Stimulated activated CD4-positive, alpha-beta T cell treated with anti-CD3 and anti-CD28 coated beads, Interleukin-2, amount 100 ng/mL, for 4 hours (primary cell): ENCODE measurements around the gene DYSF.

Source experiments
- DNase-seq: peaks from one replicate; pipeline ENCODE4 v3.0.0-alpha.2; 2020; ENCODE audit warnings: low read depth

The DYSF gene

GRCh38 chr2:71711133-71711855 is 257.9 kb downstream of the DYSF start:
- DNase-seq = no peak

- DNase-seq = no peak
Measured at GRCh38 chr2:71712158-71712818, 258.9 kb downstream of the DYSF start.

DNA sequence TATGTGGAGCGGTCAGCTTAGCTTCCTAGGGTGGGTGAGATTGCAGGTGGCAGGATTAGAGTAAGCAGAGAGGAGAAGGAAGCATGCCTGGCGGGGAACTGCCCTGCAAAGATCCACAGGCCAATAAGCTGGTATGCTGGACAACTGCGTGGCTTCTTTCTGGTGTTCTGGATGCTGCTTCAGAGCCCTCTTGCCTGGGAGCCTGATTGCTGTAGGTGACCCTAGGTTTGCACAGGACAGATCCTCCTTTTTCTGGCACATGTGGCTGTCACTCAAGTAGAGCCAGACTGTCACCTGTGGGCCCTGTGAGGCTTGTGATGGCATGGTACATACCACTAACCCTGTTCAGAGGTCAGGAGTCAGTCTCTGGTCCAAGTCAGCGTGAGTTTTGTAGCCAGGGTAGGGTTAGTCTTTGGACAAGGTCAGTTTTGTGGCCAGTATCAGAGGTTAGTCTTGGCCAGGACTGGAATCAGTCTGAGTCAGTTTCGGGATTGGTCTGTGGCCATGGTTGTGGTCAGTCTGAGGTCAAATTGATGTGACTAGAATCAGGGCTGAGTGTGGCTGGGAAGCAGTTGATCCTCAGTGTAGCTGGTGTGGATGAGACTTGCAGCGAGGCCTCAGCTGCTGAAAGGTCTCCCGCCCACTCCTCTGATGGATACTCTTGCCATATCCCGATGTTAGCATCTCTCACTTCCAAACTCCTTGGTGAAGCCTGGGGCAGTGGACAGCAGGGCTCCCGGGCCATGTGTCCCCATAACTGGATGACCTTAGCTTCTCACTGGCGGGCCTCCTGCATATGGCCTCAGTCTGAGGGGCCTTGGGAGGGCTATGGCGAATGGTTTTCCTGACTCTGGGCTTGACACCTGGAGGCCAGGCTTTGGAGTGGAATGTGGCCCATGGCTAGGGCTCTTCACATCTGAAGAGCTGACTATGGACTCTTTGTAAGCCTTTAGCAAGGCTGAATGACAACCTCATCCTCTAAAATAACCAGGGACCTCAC is 260.5 kb downstream of the DYSF start:
- DNase-seq = no peak

GRCh38 chr2:71714601-71715240 is 261.4 kb downstream of the DYSF start:
- DNase-seq = no peak

- no peak for DNase-seq
Measured at GRCh38 chr2:71715241-71715750, 261.9 kb downstream of the DYSF start.

GRCh38 chr2:71715951-71716696 is 262.8 kb downstream of the DYSF start:
- no peak for DNase-seq

GRCh38 chr2:71716697-71717624 is 263.6 kb downstream of the DYSF start:
- DNase-seq = no peak

DNA sequence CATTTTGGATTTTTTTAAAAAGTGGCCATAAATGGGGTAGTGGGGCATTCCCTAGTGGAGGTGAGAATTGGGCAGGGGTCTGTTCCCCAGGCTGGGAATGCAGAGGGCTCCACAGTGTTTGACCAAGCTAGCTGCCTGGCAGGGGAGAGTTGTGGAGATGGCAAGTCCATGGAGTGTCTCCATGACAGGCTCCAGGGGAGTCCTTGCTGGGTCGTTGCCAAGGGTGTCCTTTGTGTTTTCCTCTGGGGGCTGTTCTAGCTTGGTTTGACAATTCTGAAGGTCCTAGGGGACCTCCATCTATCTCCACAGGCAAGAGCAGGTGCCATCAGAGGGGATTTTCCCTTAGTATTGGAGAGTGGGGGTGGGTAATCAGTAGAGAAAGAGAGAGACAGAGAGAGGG is 265.3 kb downstream of the DYSF start:
- no peak for DNase-seq

- no peak for DNase-seq
Measured at GRCh38 chr2:71719520-71720282, 266.3 kb downstream of the DYSF start.

GRCh38 chr2:71720283-71720560 is 266.9 kb downstream of the DYSF start:
- DNase-seq = no peak

- no peak for DNase-seq
Measured at GRCh38 chr2:71720596-71721361, 267.4 kb downstream of the DYSF start.

DNA sequence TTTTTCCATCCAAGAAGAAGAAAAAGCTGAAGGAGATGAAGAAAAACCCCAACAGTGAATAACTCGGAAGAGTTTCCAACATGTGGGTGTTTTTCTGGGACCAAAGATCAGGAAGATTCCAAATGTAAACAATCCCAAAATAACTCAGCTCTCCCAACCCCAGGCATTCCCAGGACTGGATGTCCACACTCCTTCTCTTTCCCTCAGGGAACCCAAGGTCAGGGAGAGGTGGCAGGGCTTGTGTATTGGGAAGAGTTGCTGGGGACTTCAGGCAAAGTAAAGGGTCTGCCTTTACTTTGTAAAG is 268.0 kb downstream of the DYSF start:
- DNase-seq = no peak

- DNase-seq = no peak
Measured at GRCh38 chr2:71721669-71722068, 268.3 kb downstream of the DYSF start.

DNA sequence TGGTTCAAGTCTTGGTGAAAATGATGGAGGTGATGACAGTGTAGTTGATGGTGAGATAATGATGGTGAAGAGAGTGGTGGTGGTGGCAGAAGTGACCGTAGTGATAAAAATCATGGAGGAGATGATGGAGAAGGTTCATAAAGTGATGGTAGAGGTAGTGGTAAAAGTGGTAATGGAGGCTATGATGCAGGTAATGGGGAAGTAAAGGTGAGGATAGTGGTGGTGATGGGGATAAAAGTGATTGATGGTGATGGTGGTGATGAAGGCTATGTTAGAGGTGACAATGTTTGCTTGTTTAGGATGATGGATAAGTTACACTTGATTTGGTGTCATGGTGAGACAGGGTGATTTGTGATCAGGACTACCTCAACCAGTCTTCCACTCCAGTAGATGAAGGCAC is 268.9 kb downstream of the DYSF start:
- no peak for DNase-seq

GRCh38 chr2:71724793-71725192 is 271.4 kb downstream of the DYSF start:
- DNase-seq = no peak

DNA sequence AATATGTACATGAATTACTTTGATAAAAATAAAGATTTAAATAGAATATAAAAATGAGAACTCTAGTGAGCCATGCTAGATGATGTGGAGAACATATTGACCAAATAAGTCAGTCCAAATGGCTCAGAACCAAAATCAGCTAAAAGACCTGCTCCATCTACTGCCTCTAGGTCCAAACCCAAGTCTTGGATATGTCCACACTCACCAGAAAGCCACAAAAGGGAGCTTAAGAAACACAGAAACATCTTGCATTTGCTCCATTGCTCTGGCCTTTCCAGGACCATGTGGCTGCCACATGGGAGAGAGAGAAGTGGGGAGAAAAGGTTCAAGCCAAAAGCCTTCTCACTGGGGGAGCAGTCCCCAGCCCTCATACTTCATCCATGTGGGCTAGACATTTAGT is 272.5 kb downstream of the DYSF start:
- DNase-seq = no peak

GRCh38 chr2:71727562-71727961 is 274.2 kb downstream of the DYSF start:
- no peak for DNase-seq

- no peak for DNase-seq
Measured at GRCh38 chr2:71728036-71728435, 274.7 kb downstream of the DYSF start.

DNA sequence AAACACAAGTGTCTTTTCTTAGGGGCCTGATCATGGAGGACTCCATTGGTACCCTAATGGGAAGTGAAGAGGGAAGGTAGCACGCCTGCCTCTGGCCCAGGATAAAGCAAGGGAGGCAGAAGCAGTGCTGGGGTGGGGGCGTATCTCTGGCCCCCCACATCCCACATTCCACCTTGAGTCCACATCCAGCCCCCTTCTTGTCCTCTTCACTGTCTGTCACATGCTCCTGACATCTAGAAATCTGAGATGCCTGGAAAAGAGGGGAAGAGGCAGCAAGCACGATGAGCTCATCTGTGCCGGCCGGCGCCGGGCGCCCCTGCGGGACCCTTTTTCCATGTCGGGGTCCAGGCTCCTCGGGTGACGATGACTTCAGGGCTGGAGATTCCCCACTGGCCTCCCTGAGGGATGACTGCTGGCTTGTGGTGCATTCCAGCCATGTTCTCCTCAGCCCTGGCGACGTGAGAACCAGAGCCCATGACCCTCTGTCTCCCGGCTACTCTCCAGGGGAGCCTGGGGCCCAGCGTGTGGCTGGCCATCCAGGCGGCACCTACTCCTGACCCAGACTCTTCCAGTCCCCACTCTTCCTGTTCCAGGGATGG is 277.5 kb downstream of the DYSF start:
- DNase-seq = no peak
